Coronary artery (tissue), 2 donors: ENCODE results near the gene KATNB1.

Experiments
- DNase-seq: peaks from one replicate; pipeline ENCODE4 v3.0.0-alpha.2; 2017; ENCODE audit warnings: low spot score
- H3K27ac ChIP-seq, 2 donors: fragments of 200-600 bp; sonication (generic); one replicate each; pipeline ENCODE4 v1.5.1; 2016 to 2019
- H3K4me3 ChIP-seq: fragments of 200-600 bp; sonication (generic); 2 replicates; pipeline ENCODE4 v1.5.1; 2016; ENCODE audit warnings: mild to moderate bottlenecking, moderate library complexity
- TF ChIP-seq, protein P1 (sequence below): fragments of 200-600 bp; sonication (generic); IDR thresholded peaks from one replicate; pipeline ENCODE4 v1.5.1; 2019; ENCODE audit warnings: antibody characterized with exemption

Gene KATNB1

DNA sequence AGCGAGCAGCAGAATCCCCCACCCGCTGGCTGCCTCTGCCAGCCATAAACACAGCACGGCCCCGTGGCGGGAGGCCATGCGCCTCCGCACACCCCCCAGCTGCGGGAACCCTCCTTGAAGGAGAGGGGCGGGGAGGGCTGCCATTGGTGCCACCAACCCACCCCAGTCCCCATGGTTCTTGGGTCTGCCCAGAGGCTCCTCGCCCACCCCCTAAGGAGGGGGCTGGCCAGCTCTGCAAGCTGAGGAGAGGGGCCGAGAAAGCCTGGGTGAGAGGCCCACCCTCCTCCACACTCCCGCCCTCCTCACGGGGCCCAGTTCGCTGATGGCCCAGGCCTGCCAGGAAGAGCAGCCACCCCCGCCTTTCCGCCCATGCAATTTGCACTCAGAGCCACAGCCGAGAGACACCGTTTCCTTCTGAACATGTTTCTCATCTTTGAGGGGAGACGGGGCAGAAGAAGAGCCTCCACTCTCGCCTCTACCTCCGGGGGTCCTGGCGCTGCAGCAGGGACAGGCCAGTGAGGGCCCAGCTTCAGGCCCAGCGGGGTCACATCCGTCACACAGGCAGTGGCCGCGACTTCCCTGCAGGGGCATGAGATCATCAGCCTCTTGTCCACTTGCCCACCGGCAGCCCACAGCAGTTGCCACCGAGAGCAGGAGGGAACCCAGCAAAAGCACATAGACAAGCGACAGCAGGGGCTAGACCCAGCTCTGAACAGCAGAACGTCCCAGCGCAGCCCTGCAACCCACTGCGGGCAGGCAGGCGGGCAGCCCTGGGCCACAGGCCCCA, 23.0 kb downstream of the KATNB1 start:
- H3K27ac ChIP-seq: peak overlapping the region in 1 of 2 donors; percentile 37
- DNase-seq: no peak
- TF ChIP-seq, protein P1, sequence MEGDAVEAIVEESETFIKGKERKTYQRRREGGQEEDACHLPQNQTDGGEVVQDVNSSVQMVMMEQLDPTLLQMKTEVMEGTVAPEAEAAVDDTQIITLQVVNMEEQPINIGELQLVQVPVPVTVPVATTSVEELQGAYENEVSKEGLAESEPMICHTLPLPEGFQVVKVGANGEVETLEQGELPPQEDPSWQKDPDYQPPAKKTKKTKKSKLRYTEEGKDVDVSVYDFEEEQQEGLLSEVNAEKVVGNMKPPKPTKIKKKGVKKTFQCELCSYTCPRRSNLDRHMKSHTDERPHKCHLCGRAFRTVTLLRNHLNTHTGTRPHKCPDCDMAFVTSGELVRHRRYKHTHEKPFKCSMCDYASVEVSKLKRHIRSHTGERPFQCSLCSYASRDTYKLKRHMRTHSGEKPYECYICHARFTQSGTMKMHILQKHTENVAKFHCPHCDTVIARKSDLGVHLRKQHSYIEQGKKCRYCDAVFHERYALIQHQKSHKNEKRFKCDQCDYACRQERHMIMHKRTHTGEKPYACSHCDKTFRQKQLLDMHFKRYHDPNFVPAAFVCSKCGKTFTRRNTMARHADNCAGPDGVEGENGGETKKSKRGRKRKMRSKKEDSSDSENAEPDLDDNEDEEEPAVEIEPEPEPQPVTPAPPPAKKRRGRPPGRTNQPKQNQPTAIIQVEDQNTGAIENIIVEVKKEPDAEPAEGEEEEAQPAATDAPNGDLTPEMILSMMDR: no peak
- H3K4me3 ChIP-seq: no peak overlapping the region

DNA sequence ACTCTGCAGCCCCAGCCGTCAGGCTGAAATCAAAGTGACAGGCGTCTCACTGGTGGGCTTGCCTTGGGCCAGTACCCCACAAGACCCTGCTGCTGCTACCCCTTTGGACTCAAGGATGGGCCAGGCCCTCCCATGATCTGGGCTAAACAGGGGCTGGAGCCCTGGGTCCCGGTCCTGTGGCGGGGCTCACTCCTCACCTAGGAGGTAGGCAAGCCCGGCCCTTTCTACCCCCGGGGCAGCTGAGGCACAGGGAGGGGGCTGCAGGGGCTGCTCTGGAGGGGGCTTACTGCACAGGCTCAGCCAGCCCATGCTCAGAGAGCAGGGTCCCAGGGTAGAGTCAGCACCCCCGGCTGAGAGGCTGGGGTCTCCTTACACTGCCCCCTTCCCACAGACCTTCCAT, 23.6 kb downstream of the KATNB1 start:
- TF ChIP-seq, protein P1: no peak
- no peak overlapping the region for H3K27ac ChIP-seq
- DNase-seq: no peak
- H3K4me3 ChIP-seq: no peak overlapping the region

DNA sequence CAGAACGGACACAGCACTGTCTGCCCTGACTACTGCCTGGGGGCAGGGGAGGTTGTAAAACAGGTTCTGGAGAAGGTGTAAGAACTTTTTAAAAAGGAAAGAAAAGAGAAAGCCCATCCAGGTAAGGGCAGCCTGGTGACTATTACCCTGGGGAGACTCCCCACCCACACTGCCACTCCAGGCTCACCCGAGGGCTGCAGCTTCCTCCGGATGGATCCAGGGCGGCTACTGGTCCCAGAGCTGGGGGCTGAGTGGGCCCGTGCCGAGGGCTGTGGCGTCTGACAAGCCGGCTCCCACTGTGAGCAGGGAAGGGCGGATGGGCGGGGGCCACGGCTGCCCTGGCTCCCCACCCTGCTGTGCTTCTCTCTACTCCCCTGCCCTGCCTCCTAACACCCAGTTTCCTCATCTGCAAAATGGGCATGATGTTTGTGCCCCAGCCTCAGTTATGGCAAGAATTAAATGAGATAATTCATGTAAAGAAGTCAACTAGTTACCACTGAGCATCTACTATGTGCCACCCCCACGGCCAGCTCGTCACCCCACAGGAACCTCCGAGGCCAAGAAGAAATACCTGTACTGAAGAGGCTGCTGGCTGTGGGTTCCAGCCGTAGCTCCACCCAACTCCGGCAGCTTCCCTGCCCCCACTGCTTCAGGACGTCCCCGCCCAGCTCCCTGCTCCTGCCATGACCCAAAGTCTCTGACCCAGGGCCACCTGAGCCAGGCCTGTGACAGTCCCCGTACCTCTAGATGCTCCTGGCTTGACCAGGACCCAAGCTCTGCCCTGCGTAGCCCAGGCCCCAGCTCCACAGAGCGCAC, 24.2 kb downstream of the KATNB1 start:
- no peak overlapping the region for H3K4me3 ChIP-seq
- TF ChIP-seq, protein P1: no peak
- H3K27ac ChIP-seq: no peak overlapping the region
- no peak for DNase-seq

DNA sequence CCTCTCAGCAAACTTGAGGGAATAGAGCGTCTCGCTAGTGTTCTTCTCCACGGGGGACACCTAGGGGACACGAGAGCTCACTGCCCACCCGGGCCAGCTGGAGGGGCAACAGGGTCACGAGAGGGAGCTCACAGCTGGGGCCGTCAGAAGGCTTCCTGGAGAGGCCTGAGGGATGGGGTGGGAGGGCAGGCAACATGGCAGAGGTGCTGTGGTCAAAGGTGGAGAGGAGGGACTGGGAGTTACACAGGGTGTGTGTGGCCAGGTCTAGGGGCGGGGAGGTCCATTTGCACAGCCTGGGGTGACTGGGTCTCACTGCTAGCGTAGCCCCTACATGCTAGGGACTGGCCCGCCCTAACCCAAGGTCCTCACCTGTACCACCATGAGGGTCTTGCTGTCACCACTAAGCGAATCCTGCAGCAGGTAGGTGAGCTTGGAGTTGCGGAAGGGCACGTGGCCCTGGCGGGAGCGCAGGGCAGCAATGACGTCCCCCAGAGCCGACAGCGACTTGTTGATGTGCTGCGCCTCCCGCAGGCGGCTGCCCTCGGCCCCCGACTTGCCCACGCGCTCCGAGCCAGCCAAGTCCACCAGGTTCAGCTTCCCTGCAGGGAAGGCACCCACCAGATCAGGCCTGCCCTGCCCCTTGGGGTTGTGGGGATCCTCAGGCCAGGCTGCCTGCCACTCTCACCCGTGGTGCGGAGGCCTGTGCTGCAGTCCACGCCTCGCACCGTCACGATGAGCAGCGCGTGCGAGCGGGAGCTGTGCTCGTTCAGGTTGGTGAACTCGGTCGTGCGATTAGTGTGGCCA, 25.0 kb downstream of the KATNB1 start:
- no peak overlapping the region for H3K4me3 ChIP-seq
- no peak overlapping the region for H3K27ac ChIP-seq
- TF ChIP-seq, protein P1: no peak
- DNase-seq: no peak

DNA sequence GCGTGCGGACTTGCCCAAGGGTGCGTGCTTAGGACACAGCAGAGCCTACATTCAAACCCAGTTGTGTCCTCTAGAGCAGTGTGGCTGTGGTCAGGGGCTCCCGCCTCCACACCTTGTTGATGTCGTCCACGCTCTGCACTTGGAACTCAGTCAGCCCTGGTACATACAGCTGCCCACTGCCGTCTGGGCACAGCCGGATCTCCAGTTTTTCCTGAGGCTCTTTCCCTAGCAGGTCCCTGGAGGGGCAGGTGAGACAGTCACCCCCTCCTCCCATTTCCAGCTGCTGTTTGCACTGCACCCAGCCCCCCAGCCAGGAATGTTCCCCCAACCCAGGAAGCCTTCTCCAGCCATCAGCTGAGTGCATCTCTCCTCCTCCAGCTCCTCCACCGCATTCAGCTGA, 25.7 kb downstream of the KATNB1 start:
- TF ChIP-seq, protein P1: no peak
- DNase-seq: no peak
- Histone ChIP-seq H3K4me3 (no peak overlapping the region), H3K27ac (no peak overlapping the region)

DNA sequence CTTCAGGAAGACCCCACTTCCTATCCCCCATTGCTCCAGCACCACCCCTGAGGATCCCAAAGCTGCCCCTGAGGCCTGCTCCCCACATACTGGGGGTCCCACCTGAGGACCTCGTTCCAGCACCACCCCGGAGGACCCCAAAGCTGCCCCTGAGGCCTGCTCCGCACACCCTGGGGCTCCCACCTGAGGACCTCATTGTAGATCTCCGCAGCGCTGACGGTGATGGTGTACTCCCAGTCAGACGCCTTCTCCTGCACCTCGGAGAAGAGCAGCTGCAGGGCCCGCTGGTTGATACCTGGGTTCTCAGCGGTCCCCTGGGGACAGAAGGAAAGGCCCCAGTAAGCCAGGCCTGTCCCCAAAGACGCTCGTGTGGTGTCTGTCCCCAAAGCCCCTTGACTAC, 26.4 kb downstream of the KATNB1 start:
- Histone ChIP-seq H3K4me3 (no peak overlapping the region), H3K27ac (no peak overlapping the region)
- no peak for DNase-seq
- TF ChIP-seq, protein P1: no peak
